ENCODE data around the gene EBF4. TPM values are rescaled to one million over a fixed set of nuclear protein-coding genes. Genes with fewer than 3 reads are reported as not detected.
"Not testable (repeated sequence)": the region's sequence is repeated elsewhere in the genome, so short reads cannot be mapped to it uniquely, and the experiment has no call there.

Gene EBF4
- total RNA-seq, 1 experiment from 2014 or later = not detected

GRCh38 chr20:2757001-2757400, 64.4 kb downstream of the EBF4 start:
- no peak for DNase-seq (ENCODE audit: low read depth)

GRCh38 chr20:2757969-2758368, 65.4 kb downstream of the EBF4 start:
- no peak for DNase-seq (ENCODE audit: low read depth)

DNA sequence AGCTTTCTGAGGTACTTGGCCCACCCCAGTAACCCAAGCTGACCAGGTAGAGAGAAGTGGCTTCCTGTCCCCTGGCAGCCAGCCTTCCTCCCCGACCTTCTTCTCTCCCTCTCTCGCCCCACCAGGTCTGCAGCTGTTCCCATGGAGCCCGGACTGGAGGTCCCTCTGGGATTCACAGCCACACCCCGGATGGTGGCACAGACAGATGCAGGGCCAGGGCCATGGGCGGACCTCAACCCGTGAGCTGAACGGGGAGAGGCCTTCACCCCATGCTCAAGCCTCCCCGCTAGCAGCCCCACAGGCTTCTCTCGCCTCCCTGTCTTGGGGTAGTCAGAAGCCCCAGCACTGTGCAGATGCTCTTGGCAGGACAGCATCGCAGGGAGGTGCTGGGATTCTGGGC, 66.6 kb downstream of the EBF4 start:
- DNase-seq (ENCODE audit: low read depth) = no peak

GRCh38 chr20:2759603-2760296, 67.2 kb downstream of the EBF4 start:
- no peak for DNase-seq (ENCODE audit: low read depth)

DNA sequence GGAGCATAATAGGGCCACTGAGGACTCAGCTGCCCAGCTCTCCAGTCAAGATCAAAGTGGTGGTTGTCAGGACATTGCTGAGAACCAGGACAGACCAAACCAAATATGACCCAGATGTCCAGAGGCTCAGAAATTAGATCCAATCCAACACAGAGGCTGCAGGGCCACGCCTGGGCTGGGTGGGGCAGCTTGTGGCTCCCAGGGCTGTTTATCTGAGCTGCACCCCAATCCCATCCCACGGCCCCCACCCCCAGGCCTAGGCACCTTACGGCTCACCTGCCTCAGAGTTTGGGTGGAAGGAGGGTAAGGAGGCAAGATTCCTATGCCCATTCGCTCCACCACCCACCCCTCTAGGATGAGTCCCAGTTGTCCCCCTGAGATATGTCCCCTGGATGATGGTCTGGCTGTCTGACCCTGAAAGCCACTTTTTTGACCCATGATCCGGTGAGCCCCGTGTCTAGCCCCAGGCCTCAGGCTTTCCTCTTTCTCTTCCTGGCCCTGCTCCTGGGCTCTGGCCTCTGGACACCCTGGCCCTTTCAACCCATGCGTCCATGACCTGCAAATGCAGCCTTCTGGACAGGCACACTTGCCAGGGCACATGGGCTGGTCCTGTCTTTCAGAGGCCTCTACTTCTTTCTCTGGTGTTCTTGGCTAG, 67.8 kb downstream of the EBF4 start:
- DNase-seq (ENCODE audit: low read depth) = peak; percentile 26

GRCh38 chr20:2760952-2761305, 68.3 kb downstream of the EBF4 start:
- no peak for DNase-seq (ENCODE audit: low read depth)

GRCh38 chr20:2761885-2762284, 69.3 kb downstream of the EBF4 start:
- DNase-seq (ENCODE audit: low read depth) = no peak

DNA sequence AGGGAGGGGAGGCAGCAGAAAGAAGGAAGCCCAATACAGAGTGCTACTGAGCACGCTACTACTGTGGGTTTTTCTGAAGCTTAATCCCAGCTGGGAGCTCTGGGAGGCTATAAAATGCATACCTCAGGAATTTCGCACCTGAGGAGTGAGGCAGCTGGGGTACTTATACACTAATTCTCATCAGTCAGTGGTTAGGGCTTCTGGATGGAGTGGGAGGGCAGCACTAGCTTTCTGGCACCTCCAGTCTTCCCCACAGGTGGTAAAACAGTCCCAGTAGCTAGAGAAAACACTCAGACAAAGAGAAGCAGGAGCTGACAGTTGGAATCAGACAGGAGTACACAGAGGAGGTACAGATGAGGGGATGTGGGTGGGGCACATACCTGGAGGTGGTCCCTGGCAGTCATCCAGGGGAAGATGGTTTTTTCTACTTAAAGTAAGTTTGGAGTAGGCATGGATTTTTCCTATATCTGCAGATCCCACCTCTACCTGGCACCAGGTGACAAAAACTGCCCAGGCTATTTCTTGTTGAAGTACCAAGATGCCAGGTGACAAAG, 70.1 kb downstream of the EBF4 start:
- no peak for DNase-seq (ENCODE audit: low read depth)

DNA sequence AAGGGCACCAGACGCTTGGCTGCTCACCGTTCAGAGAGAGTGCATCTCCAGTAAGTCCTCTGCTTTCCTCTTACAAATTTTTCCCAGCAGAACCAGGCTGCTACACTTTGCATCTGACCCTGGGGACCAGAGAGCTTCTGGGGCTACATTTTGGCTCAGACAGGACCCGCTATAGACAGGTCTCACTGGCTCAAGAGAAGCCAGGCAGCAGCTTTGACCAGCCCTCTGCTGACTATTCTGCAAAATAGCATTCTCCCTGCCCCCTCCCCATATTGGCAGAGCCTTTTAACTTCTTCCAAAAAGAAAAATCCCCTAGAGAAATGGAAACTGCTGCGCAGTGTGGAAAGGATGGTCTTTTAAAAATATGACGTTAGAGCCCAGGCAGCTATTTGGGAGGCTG, 70.6 kb downstream of the EBF4 start:
- no peak for DNase-seq (ENCODE audit: low read depth)

GRCh38 chr20:2767768-2768631, 75.4 kb downstream of the EBF4 start:
- DNase-seq (ENCODE audit: low read depth) = peak; percentile 49

DNA sequence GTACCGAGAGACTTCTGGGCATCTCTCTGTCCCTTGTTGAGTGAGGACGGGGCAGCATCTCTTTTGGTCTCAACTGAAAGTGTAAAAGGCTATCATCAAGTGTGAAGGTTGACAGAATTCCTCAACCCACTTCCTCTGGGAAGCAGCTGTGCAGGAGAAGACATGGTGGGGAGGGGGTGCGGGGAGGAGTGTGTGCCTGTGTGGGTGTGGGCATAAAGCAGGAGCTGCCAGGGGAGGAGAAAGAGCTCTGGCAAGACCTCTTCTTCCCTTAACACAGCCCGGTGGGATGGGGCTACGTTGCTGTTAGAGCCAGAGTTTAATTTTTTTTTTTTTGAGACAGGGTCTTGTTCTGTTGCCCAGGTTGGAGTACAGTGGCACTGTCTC, 76.0 kb downstream of the EBF4 start:
- no peak for DNase-seq (ENCODE audit: low read depth)

DNA sequence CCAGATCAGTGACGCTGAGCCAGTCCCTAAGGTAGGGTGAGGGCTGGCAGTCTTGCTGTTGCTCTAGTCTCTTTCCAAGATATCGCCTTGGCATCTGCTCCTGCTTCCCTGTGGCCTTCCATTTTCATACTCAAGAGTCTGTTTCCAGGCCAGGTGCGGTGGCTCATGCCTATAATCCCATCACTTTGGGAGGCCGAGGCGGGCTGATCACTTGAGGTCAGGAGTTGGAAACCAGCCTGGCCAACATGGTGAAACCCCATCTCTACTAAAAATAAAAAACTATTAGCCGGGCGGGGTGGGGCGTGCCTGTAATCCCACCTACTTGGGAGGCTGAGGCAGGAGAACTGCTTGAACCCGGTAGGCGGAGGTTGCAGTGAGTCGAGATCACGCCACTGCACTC, 77.5 kb downstream of the EBF4 start:
- not testable (repeated sequence) for DNase-seq (ENCODE audit: low read depth)

- peak; percentile 64 for DNase-seq (ENCODE audit: low read depth)
Measured at GRCh38 chr20:2771631-2772080, 79.1 kb downstream of the EBF4 start.

GRCh38 chr20:2773812-2774211, 81.2 kb downstream of the EBF4 start:
- DNase-seq (ENCODE audit: low read depth) = no peak

DNA sequence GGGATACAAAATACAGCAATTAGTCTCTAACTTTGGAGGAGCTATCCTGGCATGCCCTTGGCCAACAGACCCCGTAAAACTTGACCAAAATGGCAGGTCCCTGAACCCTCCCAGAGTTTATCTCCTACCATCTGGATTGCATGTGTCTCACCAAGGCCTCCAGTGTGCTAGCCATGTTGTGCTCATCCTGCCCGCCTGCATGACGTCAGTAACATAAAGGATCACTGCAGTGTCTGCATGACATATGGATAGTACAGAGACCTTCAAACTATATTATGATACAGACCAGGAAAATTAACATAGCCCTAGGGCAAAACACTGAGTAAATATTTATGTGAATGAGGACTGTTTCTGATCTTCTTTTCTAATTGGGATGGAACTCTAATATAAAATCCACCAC, 82.6 kb downstream of the EBF4 start:
- no peak for DNase-seq (ENCODE audit: low read depth)

DNA sequence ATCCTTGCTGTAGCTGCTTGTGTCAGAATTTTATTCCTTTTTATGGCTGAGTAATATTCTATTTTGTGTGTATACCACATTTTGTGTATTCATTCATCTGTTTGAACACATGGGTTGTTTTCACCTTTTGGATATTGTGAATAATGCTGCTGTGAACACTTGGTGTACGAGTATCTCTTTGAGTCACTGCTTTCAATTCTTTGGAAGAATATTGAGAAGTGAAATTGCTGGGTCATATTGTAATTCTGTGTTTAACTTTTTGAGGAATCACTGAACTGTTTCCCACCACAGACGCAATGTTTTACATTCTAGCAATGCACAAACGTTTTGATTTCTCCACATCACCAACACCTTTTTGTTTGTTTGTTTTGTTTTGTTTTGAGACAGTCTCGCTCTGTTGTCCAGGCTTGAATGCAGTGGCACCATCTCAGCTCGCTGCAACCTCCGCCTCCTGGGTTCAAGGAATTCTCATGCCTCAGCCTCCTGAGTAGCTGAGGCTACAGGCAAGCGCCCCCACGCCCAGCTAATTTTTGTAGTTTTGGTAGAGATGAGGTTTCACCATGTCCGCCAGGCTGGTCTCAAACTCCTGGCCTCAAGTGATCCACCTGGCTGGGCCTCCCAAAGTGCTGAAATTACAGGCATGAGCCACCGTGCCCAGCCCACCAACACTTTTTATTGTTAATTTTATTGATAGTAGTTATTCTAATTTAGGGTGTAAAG, 86.2 kb downstream of the EBF4 start:
- DNase-seq (ENCODE audit: low read depth) = no peak

DNA sequence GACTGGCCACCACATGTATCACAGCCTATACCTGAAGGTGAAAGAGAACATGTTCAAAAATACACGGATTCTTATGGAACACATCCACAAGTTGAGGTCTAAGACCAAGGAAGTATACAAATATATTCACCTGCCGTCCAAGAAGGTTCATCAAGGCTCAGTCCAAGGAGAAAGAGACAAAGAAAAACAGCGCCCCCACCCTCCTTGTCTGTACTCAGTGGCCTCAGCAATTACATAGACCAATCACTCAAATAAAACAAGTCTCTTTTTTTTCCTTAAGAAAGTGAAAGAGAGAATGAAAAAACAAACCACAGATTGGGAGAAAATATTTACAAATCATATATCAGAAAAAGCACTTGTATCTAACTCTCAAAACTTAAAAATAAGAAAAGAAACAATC, 88.4 kb downstream of the EBF4 start:
- DNase-seq (ENCODE audit: low read depth) = no peak

GRCh38 chr20:2783908-2784566, 91.5 kb downstream of the EBF4 start:
- DNase-seq (ENCODE audit: low read depth) = no peak

GRCh38 chr20:2793471-2793870, 100.9 kb downstream of the EBF4 start:
- no peak for DNase-seq (ENCODE audit: low read depth)

GRCh38 chr20:2794202-2794748, 101.7 kb downstream of the EBF4 start:
- no peak for DNase-seq (ENCODE audit: low read depth)

DNA sequence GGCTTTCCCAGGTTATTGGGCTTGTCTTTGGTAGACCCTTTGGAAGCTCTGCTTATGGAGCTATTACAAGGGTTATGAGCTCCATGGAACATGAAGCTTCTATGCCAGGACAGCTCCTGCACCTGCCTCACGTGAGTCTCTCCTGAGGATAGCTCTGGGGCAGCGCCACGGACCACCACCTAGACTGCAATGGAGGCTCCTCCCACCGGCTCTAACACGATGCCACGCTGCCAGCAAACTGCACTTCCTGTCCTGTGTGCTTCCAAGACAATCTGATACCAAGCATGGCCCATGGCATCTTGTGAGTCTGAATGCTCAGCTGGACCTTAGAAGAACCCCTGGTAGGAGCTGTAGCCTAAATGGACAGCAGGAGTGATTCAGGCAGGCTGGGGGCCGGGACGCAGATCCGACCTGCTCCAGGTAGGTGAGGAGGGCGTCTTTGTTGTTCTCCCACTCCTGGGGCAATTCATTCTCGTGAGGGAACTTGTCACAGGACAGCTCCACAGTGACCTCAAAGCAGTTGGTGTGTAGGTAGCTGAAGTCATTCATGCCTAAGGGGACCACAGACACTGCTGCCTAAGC, 102.4 kb downstream of the EBF4 start:
- no peak for DNase-seq (ENCODE audit: low read depth)
